ENCODE measurements around the gene TRAF4.
"Not testable (repeated sequence)": the region's sequence is repeated elsewhere in the genome, so short reads cannot be mapped to it uniquely, and the experiment has no call there.

TRAF4 gene

GRCh38 chr17:28729950-28730330, 13.9 kb upstream of the TRAF4 start:
- no peak for DNase-seq (ENCODE audit: low read depth in 2 of 2)

DNA sequence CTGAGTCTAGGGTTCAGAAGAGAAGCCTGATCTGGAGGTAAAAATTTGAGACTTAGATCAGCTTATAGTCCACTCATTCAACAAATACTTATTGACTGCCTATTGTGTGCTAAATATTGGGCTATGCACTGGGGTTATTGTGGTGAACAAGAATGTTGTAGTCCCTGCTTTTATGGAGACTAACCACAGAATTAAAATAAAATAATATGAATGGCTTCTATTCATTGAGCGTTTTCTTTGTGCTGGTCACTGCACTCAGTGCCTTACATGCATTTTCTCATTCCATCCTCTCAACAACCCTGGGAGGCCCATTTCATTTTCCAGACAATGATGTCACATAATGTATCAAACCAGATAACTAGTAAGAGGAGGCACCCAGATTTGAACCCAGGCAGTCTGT, 10.5 kb upstream of the TRAF4 start:
- no peak for DNase-seq (ENCODE audit: low read depth in 2 of 2)

DNA sequence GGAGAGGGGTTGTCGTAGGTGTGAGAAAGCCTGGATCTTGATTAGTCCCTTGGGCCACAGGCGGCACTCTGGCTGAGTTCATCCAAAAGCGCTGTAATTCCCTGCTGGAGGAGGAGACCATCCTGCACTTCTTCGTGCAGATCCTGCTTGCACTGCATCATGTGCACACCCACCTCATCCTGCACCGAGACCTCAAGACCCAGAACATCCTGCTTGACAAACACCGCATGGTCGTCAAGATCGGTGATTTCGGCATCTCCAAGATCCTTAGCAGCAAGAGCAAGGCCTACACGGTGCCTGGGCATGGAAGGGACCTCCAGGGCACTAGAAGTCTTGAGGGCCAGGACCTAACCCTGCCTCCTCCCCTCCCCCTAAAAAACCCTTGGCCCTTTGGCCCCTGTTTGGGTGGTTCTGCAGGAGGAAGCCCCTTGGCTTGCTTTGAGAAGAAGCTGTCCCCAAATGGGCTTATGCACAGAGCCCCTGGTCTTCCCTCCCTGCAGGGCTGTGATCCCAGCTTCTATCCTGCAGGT, 9.0 kb upstream of the TRAF4 start:
- no peak for DNase-seq (ENCODE audit: low read depth in 2 of 2)

GRCh38 chr17:28735242-28735722, 8.5 kb upstream of the TRAF4 start:
- DNase-seq (ENCODE audit: low read depth in 2 of 2): no peak

- DNase-seq (ENCODE audit: low read depth in 2 of 2): not testable (repeated sequence)
Measured at GRCh38 chr17:28735913-28736769, 7.7 kb upstream of the TRAF4 start.

GRCh38 chr17:28737316-28737715, 6.5 kb upstream of the TRAF4 start:
- no peak for DNase-seq (ENCODE audit: low read depth in 2 of 2)

DNA sequence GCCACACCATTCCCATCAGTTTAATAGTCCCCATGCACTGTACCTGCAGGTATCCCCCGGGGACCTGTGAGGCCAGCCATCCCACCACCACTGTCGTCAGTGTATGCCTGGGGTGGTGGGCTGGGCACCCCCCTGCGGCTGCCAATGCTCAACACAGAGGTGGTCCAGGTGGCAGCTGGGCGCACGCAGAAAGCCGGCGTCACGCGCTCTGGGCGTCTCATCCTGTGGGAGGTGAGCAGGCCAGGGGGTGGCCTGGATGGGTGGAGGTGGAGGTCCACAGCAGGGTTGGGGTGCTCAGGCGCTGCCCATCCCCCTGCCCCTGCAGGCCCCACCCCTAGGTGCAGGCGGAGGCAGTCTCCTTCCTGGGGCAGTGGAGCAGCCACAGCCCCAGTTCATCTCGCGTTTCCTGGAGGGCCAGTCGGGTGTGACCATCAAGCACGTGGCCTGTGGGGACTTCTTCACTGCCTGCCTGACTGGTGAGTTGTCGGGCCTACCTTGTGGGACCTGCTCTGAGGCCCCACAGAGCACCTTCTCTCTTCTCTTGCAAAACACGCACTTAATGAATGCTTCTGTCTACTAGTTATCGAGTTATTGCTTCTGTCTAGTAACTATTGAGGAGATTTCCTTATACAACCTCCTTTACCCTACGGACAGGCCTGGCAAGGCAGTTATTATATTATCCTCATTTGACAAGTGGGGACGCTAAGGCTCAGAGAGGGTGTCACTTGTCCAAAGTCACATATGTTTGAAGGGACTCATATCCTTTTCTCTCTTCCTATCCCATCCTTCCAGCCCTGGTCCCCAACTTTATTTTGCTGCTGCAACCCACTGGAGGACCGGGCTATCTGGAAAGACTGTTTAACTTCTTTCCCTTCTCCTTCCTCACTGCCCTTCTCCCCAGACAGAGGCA, 5.8 kb upstream of the TRAF4 start:
- no peak for DNase-seq (ENCODE audit: low read depth in 2 of 2)

- DNase-seq (ENCODE audit: low read depth in 2 of 2): no peak
Measured at GRCh38 chr17:28738680-28739384, 5.0 kb upstream of the TRAF4 start.

DNA sequence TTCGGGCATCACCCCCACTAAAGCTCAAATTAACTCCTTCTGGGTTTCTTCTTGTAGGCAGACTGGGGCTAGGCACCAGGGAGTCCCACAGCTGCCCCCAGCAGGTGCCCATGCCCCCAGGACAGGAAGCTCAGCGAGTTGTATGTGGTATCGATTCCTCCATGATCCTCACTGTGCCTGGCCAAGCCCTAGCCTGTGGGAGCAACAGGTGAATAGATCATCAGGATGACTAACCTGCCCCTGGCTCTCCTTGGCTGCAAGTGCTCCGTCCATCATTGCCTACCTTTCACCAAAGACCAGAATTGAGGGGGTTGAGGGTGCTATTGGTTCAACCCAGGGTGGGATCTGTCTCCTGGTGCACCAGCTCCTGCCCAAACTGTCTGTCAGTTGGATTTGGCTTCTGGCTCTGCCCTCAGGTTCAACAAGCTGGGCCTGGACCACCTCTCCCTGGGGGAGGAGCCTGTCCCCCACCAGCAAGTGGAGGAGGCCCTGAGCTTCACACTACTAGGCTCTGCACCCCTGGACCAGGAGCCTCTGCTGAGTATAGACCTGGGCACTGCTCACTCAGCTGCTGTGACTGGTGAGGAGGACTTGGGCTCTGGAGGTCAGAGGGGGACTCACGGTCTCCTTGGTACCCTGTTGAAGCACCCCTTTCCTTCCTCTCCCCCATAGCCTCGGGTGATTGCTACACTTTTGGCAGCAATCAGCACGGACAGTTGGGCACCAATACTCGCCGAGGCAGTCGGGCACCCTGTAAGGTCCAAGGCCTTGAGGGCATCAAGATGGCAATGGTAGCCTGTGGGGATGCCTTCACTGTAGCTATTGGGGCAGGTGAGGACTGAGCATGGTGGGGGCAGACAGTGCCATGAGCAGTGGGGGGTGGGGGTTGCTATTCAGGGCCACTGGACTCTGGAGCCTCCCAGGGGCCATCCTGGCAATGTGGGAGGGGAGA, 3.1 kb upstream of the TRAF4 start:
- no peak for DNase-seq (ENCODE audit: low read depth in 2 of 2)

DNA sequence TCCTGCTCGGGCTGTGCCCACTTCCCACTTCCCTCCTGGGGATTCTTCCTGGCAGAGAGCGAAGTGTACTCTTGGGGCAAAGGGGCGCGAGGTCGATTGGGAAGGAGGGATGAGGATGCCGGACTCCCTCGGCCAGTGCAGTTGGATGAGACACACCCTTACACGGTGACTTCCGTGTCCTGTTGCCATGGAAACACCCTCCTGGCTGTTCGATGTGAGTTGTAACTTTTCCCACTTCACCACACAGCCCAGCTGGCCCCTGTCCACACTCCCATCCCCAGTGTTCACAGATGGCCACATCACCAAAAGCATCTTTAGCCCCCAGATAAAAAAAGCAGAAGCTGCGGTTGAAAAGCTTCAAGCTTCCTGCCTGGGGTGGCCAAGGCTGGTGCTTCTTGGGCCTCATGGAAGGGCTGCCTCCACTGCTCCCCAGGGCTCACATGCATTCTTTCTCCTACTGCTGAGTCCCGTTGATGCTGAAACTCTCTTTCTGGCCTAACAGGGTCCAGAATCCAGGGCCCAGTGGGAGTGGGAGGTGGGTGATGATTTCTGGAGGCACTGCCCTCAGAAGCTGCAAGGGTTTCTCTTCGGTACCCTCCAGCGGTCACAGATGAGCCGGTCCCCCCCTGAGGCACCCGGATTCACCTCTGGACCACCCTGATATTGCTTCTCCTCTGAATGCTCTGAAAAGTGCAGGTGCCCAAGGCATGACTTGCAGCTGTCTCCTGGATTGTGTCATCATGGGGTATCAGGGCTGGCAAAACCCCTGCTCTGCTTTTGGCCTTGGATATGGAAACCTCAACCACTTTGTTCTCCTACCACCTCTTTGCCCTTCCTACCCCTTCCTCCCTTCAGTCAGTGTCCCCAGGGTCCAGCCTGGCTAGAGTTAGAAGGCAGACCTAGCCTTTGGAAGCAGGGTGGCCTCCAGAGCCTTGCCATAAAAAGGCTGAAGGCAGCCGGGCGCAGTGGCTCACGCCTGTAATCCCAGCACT, 2.2 kb upstream of the TRAF4 start:
- no peak for DNase-seq (ENCODE audit: low read depth in 2 of 2)

DNA sequence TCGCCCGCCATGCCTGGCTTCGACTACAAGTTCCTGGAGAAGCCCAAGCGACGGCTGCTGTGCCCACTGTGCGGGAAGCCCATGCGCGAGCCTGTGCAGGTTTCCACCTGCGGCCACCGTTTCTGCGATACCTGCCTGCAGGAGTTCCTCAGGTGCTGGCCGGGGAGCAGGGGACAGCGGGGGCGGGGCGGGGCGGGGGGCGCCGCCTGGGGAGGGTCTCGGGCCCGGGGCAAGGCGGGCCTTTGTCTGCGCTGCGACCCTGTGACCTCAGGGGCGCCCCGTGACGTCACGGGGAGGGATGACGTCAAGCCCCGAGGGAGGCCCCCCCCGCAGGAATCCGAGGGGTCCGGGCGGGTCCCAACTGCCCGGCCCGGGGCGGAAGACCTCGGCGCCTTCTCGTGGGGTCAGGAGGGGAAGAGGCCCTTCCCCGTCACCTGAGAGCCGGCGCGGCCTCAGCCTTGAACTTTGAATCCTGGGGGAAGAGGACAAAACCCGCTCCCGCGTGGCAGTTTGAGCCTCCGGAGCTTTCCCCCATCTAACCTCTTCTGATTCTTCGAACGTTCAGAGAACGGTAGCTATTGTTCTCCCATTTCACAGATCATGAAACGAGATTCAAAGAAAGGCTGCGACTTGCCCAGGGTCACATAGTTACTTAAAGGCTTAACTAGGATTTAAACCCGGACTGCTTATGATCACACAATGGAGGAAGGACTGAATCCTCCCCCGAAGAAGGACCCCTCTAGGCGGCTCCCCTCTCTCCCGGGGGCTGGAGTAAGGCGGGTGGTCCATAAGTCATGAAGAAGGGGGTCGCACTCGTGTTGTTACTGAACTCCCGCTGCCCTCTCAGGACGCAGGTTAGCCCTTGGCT, 527 bp downstream of the TRAF4 start:
- DNase-seq (ENCODE audit: low read depth in 2 of 2): peak in 1 of 2 donors; percentile 53

GRCh38 chr17:28744972-28745785, 1.4 kb downstream of the TRAF4 start:
- peak in 1 of 2 donors; percentile 17 for DNase-seq (ENCODE audit: low read depth in 2 of 2)

GRCh38 chr17:28745786-28746411, 2.1 kb downstream of the TRAF4 start:
- DNase-seq (ENCODE audit: low read depth in 2 of 2): no peak

GRCh38 chr17:28746611-28747050, 2.8 kb downstream of the TRAF4 start:
- no peak for DNase-seq (ENCODE audit: low read depth in 2 of 2)

GRCh38 chr17:28747051-28747691, 3.4 kb downstream of the TRAF4 start:
- DNase-seq (ENCODE audit: low read depth in 2 of 2): no peak
